DMS153 treated with DMSO at 0.1 percent for 48 hours (cell line): ENCODE data around the gene PRCC.
"Not testable (repeated sequence)": the region's sequence is repeated elsewhere in the genome, so short reads cannot be mapped to it uniquely, and the experiment has no call there.

ENCODE experiments used
- DNase-seq: peaks from one replicate; lab custom pipeline; 2025; ENCODE audit not compliant: unreplicated experiment; lab: John Stamatoyannopoulos, UW

PRCC gene

GRCh38 chr1:156760796-156761104 lies 6.6 kb upstream of the PRCC start:
- DNase-seq = no peak

DNA sequence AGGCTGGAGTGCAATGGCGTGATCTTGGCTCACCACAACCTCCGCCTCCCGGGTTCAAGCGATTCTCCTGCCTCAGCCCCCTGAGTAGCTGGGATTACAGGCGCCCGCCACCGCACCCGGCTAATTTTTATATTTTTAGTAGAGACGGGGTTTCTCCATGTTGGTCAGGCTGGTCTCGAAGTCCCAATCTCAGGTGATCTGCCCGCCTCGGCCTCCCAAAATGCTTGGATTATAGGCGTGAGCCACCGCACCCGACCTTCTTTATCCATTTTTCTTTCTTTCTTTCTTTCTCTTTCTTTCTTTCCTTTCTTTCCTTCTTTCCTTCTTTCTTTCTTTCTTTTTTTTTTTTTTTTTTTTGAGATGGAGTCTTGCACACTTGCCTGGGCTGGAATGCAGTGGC lies 2.2 kb upstream of the PRCC start:
- DNase-seq = not testable (repeated sequence)

- no peak for DNase-seq
These were observed 1.7 kb upstream of the PRCC start for GRCh38 chr1:156765666-156766065.

DNA sequence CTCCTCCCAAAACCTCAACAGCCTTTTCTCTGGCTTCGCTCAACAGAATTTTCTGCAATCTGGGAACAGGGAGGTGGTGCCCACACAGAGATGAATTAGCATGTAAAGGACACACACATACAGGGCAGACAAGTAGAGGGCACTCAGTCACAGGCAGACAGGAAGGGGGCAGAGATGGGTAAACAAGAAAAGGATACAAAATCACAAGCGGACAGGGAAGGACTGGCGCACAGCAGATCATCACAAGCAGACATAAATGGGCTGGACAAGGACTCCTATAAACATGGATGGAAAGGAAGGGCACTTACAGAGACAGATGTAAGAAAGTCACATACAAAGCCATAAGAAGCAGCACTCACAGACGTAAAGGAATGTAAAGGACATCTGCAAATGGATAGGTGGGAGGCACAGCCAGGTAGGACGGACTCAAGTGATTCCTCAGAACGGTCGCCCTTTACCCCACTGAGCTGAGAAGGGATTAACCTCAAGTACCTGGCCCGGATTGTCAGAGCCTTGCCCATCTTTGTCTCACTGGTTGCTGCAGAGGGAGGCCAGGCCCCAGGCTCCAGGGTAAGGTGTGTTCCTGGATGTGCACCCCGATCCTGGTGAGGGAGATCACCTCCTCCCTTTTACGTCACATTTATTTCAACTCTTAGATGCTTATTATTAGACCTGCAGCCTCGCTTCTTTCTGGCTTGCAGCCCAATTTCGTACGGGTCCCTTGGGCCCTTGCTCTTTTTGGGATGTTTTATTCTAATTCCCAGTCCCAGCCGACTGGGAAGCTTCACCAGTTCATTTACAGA lies 836 bp upstream of the PRCC start:
- DNase-seq = peak; percentile 31

GRCh38 chr1:156767879-156768604 lies 707 bp downstream of the PRCC start:
- DNase-seq = no peak

- DNase-seq = no peak
These were observed 1.4 kb downstream of the PRCC start for GRCh38 chr1:156768610-156769295.

DNA sequence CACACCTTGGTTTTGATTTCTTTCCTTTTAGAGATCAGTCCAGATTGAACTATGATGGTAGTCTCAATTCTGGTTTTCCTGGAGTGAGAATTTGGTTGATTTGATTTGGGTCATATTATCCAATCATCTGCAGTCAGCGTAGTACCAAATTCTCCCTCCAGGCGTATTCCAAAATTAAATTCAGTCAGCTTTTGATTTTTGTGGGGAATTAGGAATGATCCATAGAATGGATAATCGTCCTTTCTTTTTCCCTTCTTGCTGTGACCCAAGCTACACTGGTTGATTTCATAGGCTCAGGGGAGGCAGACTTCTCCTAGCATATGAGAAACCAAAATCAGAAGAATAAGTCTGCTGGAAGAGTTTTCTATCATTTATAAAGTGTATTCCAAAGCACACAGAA lies 4.9 kb downstream of the PRCC start:
- DNase-seq = no peak

GRCh38 chr1:156772728-156773497 lies 5.6 kb downstream of the PRCC start:
- no peak for DNase-seq

DNA sequence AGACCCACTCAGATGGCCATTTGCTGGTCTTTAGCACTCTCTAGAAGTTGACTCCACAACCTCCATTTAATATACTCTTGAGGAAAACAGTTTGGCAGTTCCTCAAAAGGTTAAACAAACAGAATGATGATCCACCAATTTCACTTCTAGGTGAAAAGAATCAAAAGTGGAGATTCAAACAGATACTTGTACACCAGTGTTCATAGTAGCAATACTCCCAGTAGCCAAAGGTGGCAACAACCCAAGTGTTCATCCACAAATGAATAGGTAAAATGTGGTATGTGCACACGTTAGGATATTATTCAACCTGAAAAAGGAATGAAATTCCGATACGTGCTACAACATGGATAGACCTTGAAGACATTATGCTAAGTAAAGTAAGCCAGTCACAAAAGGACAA lies 6.3 kb downstream of the PRCC start:
- DNase-seq = no peak

DNA sequence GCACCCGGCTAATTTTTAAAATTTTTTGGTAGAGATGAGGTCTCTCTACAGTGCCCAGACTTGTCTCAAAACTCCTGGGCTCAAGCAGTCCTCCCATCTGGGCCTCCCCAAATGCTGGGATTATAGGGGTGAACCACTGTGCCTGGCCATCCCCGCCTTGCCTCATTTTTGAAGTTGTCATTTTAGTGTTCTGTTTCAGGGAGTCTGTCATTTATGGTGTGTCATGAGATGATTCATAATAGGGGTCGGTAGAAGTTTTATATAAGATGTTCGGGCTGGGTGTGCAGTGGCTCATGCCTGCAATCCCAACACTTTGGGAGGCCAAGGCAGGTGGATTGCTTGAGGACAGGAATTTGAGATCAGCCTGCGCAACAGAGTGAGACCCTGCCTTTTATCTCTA lies 8.5 kb downstream of the PRCC start:
- DNase-seq = no peak

GRCh38 chr1:156776942-156777341 lies 9.6 kb downstream of the PRCC start:
- DNase-seq = no peak

DNA sequence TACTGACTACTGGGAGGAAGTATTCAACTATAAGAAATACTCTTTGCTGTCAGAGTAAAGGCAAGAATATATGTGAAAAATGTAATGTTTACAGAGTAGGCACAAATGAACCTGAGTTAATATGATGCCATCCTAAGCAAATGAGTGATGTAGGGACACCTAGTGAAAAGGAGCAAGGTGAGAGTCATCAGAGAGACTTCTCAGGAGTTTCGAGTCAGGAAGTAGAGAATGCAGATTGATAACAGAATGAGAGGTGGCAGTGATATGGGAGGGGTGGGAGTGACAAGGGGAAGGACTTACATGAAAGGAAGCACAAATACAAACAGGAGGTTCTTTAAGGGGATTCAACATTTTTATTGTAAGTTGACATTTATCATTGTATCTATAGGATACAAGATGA lies 10.2 kb downstream of the PRCC start:
- DNase-seq = no peak

- DNase-seq = no peak
These were observed 14.4 kb downstream of the PRCC start for GRCh38 chr1:156781585-156782186.

DNA sequence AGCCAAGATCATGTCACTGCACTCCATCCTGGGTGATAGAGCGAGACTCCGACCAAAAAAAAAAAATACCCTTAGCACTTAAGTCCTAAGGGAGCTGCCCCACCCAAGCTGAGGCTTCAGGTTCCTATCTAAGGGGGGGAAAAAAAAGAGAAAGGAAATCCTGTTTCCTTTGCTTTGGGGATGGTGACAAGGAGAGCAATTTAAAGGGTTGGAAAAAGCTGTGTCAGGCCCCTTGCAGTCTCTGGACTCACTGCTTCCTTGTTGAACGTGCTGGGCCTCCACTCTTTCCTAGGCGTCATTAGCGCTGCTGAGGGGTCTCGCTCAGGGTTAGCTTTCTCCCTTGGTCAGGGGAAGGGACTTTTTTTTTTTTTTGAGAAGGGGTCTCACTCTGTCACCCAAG lies 18.1 kb downstream of the PRCC start:
- DNase-seq = no peak

GRCh38 chr1:156786640-156787039 lies 19.3 kb downstream of the PRCC start:
- DNase-seq = no peak

DNA sequence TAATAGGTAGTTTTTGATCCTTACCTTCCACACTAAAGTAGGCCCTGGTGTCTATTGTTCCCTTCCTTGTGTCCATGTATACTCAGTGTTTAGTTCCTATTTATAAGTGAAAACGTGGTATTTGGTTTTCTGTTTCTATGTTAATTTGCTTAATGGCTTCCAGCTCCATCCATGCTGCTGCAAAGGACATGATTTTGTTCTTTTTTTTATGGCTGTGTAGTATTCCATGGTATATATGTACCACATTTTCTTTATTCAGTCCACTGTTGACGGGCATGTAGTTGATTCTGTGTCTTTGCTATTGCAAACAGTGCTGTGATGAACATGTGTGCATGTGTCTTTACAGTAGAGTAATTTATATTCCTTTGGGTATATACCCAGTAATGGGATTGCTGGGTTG lies 20.8 kb downstream of the PRCC start:
- no peak for DNase-seq

GRCh38 chr1:156789621-156790318 lies 22.4 kb downstream of the PRCC start:
- DNase-seq = no peak

DNA sequence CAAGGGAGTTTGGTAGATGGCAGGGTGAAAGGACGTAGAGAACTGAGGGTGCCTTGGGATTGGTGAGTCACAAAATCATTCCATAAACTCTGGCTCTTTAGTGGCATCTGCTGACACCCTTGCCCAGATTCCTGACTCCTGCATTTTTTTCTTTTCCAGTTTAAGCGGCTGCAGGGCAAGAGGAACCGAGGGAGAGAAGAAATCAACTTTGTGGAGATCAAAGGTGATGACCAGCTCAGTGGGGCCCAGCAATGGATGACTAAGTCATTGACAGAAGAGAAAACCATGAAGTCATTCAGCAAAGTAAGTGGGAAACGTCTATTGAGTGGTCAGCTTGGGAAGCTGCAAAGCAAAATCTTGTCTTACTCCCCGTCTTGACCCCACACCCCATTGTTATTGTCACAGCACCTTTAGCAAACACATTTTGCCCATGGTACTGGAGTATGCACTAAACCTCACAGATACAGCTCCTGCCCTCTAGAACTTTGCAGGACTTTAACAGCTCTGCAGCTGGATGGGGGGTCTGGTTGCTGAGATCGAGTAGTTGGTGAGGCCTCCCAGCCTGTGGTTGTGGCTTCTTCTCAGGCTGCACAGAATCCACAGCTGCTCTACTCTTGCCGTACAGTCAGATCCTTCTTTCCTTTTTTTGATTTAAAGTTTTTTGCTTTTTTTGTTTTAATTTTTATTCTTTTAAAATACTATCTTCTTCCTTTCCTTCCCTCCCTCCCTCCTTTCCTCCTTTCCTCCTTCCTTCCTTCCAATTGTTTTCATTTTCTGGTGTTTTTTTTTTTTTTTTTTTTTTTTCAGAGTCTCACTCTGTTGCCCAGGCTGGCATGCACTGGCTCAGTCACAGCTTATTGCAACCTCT lies 27.4 kb downstream of the PRCC start:
- no peak for DNase-seq

GRCh38 chr1:156795374-156795733 lies 28.0 kb downstream of the PRCC start:
- no peak for DNase-seq

- DNase-seq = no peak
These were observed 28.5 kb downstream of the PRCC start for GRCh38 chr1:156795787-156796186.
